Measurements from ENCODE around the gene ATG5.
A peak's percentile ranks its signal among the peaks of the same experiment; 100 is the strongest.

ATG5 gene

GRCh38 chr6:106308985-106309384 lies 16.6 kb downstream of the ATG5 start:
- Histone ChIP-seq H3K27ac (ENCODE audit: low read depth, low read length) (no peak overlapping the region), H2BK120ac (ENCODE audit: insufficient read depth, low read length, poor library complexity) (no peak overlapping the region), H4K91ac (ENCODE audit: low read depth, low read length) (no peak overlapping the region), H2BK12ac (ENCODE audit: low read length) (no peak overlapping the region), H4K12ac (ENCODE audit: low read depth, low read length) (no peak overlapping the region), H3K4me1 (ENCODE audit: control insufficient read depth in 1 of 2, insufficient read depth in 2 of 2, low read length in 2 of 2) (peaks cover 1 to 2% of the 10 kb centered on the region in 2 experiments), H3K79me1 (ENCODE audit: low read length) (no peaks in the 10 kb centered on the region), H3K23ac (ENCODE audit: low read length) (no peak overlapping the region), H4K8ac (ENCODE audit: low read depth, low read length) (no peak overlapping the region), H3K18ac (ENCODE audit: low read length) (no peak overlapping the region), H3K4me2 (ENCODE audit: low read length) (no peak overlapping the region), H3K14ac (ENCODE audit: low read length) (no peak overlapping the region), H3K9ac (ENCODE audit: low read length) (no peak overlapping the region), H3K9me3 (ENCODE audit: insufficient read depth, low read depth, low read length) (no peaks in the 10 kb centered on the region), H2AFZ (ENCODE audit: insufficient read depth, low read length, poor library complexity) (no peak overlapping the region), H3K4me3 (ENCODE audit: low read depth, low read length) (no peak overlapping the region), H2BK5ac (ENCODE audit: low read depth, low read length, poor library complexity) (no peak overlapping the region), H3K4ac (ENCODE audit: low read depth, low read length) (no peak overlapping the region), H2AK5ac (ENCODE audit: low read length) (no peak overlapping the region), H3K36me3 (ENCODE audit: control insufficient read depth in 1 of 2, insufficient read depth in 2 of 2, low read length in 2 of 2) (no peaks in the 10 kb centered on the region), H3K27me3 (ENCODE audit: insufficient read depth, low read length) (no peaks in the 10 kb centered on the region), H3K79me2 (ENCODE audit: control insufficient read depth, insufficient read depth, low read length, poor library complexity) (no peaks in the 10 kb centered on the region)
- no peak for DNase-seq
- WGBS (ENCODE audit: extremely low coverage, insufficient coverage, insufficient read length), result no CpG with 5 or more reads among the region's 2 CpGs

GRCh38 chr6:106305740-106306139 lies 19.8 kb downstream of the ATG5 start:
- no peak overlapping the region for H2AFZ ChIP-seq (ENCODE audit: insufficient read depth, low read length, poor library complexity)
- H3K9me3 ChIP-seq (ENCODE audit: insufficient read depth, low read depth, low read length), result no peaks in the 10 kb centered on the region
- no peaks in the 10 kb centered on the region for H3K4me1 ChIP-seq (ENCODE audit: control insufficient read depth in 1 of 2, insufficient read depth in 2 of 2, low read length in 2 of 2)
- H3K4ac ChIP-seq (ENCODE audit: low read depth, low read length), result no peak overlapping the region
- H2BK12ac ChIP-seq (ENCODE audit: low read length), result no peak overlapping the region
- no peak overlapping the region for H3K4me2 ChIP-seq (ENCODE audit: low read length)
- no peak overlapping the region for H2AK5ac ChIP-seq (ENCODE audit: low read length)
- no peaks in the 10 kb centered on the region for H3K27me3 ChIP-seq (ENCODE audit: insufficient read depth, low read length)
- no CpG with 5 or more reads among the region's 2 CpGs for WGBS (ENCODE audit: extremely low coverage, insufficient coverage, insufficient read length)
- no peak overlapping the region for H3K27ac ChIP-seq (ENCODE audit: low read depth, low read length)
- H4K12ac ChIP-seq (ENCODE audit: low read depth, low read length), result no peak overlapping the region
- H3K14ac ChIP-seq (ENCODE audit: low read length), result no peak overlapping the region
- no peaks in the 10 kb centered on the region for H3K79me1 ChIP-seq (ENCODE audit: low read length)
- H3K9ac ChIP-seq (ENCODE audit: low read length), result no peak overlapping the region
- no peak overlapping the region for H4K8ac ChIP-seq (ENCODE audit: low read depth, low read length)
- no peak overlapping the region for H4K91ac ChIP-seq (ENCODE audit: low read depth, low read length)
- DNase-seq, result no peak
- H3K36me3 ChIP-seq (ENCODE audit: control insufficient read depth in 1 of 2, insufficient read depth in 2 of 2, low read length in 2 of 2), result no peaks in the 10 kb centered on the region
- H3K4me3 ChIP-seq (ENCODE audit: low read depth, low read length), result no peak overlapping the region
- H2BK5ac ChIP-seq (ENCODE audit: low read depth, low read length, poor library complexity), result no peak overlapping the region
- no peak overlapping the region for H3K18ac ChIP-seq (ENCODE audit: low read length)
- H3K79me2 ChIP-seq (ENCODE audit: control insufficient read depth, insufficient read depth, low read length, poor library complexity), result no peaks in the 10 kb centered on the region
- H3K23ac ChIP-seq (ENCODE audit: low read length), result no peak overlapping the region
- no peak overlapping the region for H2BK120ac ChIP-seq (ENCODE audit: insufficient read depth, low read length, poor library complexity)

DNA sequence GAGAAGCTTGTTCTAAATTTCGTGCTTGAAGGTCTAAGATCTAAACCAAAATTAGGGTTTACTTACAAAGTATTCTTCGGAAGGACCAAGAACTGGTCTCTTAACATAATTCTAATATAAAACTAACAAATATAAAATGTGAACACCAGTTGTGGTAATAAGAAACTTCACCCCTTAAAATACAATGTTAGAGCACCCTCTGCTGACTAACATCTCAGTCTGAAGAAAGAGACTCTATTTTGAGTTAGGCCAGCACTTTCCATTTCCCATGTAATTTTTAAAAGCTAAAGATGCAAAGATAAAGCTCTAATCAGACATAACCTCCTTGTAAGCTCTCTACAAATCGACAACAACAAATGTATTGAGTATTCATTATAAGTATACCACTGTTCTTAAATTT lies 24.6 kb downstream of the ATG5 start:
- H3K4me1 ChIP-seq (ENCODE audit: control insufficient read depth in 1 of 2, insufficient read depth in 2 of 2, low read length in 2 of 2), result no peaks in the 10 kb centered on the region
- no peak overlapping the region for H3K4me3 ChIP-seq (ENCODE audit: low read depth, low read length)
- no peak overlapping the region for H3K4ac ChIP-seq (ENCODE audit: low read depth, low read length)
- no peak overlapping the region for H2BK5ac ChIP-seq (ENCODE audit: low read depth, low read length, poor library complexity)
- peak in 1 of 2 donors; percentile 44 for DNase-seq
- H3K27me3 ChIP-seq (ENCODE audit: insufficient read depth, low read length), result no peaks in the 10 kb centered on the region
- H3K36me3 ChIP-seq (ENCODE audit: control insufficient read depth in 1 of 2, insufficient read depth in 2 of 2, low read length in 2 of 2), result no peaks in the 10 kb centered on the region
- H2BK12ac ChIP-seq (ENCODE audit: low read length), result no peak overlapping the region
- no CpG with 5 or more reads among the region's 3 CpGs for WGBS (ENCODE audit: extremely low coverage, insufficient coverage, insufficient read length)
- H3K18ac ChIP-seq (ENCODE audit: low read length), result no peak overlapping the region
- no peak overlapping the region for H3K14ac ChIP-seq (ENCODE audit: low read length)
- H3K23ac ChIP-seq (ENCODE audit: low read length), result no peak overlapping the region
- no peak overlapping the region for H4K91ac ChIP-seq (ENCODE audit: low read depth, low read length)
- H3K4me2 ChIP-seq (ENCODE audit: low read length), result no peak overlapping the region
- no peaks in the 10 kb centered on the region for H3K79me1 ChIP-seq (ENCODE audit: low read length)
- no peak overlapping the region for H2AFZ ChIP-seq (ENCODE audit: insufficient read depth, low read length, poor library complexity)
- H4K8ac ChIP-seq (ENCODE audit: low read depth, low read length), result no peak overlapping the region
- no peak overlapping the region for H2BK120ac ChIP-seq (ENCODE audit: insufficient read depth, low read length, poor library complexity)
- no peaks in the 10 kb centered on the region for H3K9me3 ChIP-seq (ENCODE audit: insufficient read depth, low read depth, low read length)
- no peaks in the 10 kb centered on the region for H3K79me2 ChIP-seq (ENCODE audit: control insufficient read depth, insufficient read depth, low read length, poor library complexity)
- H2AK5ac ChIP-seq (ENCODE audit: low read length), result no peak overlapping the region
- no peak overlapping the region for H3K27ac ChIP-seq (ENCODE audit: low read depth, low read length)
- no peak overlapping the region for H4K12ac ChIP-seq (ENCODE audit: low read depth, low read length)
- H3K9ac ChIP-seq (ENCODE audit: low read length), result no peak overlapping the region

- Histone ChIP-seq H3K18ac (ENCODE audit: low read length) (no peak overlapping the region), H3K79me2 (ENCODE audit: control insufficient read depth, insufficient read depth, low read length, poor library complexity) (no peaks in the 10 kb centered on the region), H3K27ac (ENCODE audit: low read depth, low read length) (no peak overlapping the region), H3K9ac (ENCODE audit: low read length) (no peak overlapping the region), H3K4ac (ENCODE audit: low read depth, low read length) (no peak overlapping the region), H3K14ac (ENCODE audit: low read length) (no peak overlapping the region), H3K27me3 (ENCODE audit: insufficient read depth, low read length) (no peaks in the 10 kb centered on the region), H2BK5ac (ENCODE audit: low read depth, low read length, poor library complexity) (no peak overlapping the region), H4K12ac (ENCODE audit: low read depth, low read length) (no peak overlapping the region), H2AK5ac (ENCODE audit: low read length) (no peak overlapping the region), H3K79me1 (ENCODE audit: low read length) (no peaks in the 10 kb centered on the region), H3K4me3 (ENCODE audit: low read depth, low read length) (no peak overlapping the region), H2AFZ (ENCODE audit: insufficient read depth, low read length, poor library complexity) (no peak overlapping the region), H3K4me2 (ENCODE audit: low read length) (no peak overlapping the region), H3K9me3 (ENCODE audit: insufficient read depth, low read depth, low read length) (no peaks in the 10 kb centered on the region), H4K91ac (ENCODE audit: low read depth, low read length) (no peak overlapping the region), H3K23ac (ENCODE audit: low read length) (no peak overlapping the region), H2BK120ac (ENCODE audit: insufficient read depth, low read length, poor library complexity) (no peak overlapping the region), H4K8ac (ENCODE audit: low read depth, low read length) (no peak overlapping the region), H2BK12ac (ENCODE audit: low read length) (no peak overlapping the region), H3K4me1 (ENCODE audit: control insufficient read depth in 1 of 2, insufficient read depth in 2 of 2, low read length in 2 of 2) (no peaks in the 10 kb centered on the region), H3K36me3 (ENCODE audit: control insufficient read depth in 1 of 2, insufficient read depth in 2 of 2, low read length in 2 of 2) (no peaks in the 10 kb centered on the region)
- no peak for DNase-seq
- WGBS (ENCODE audit: extremely low coverage, insufficient coverage, insufficient read length), result no CpG with 5 or more reads among the region's 4 CpGs
Measured at GRCh38 chr6:106300020-106300780, 25.4 kb downstream of the ATG5 start.

All from trophoblast cell (in vitro differentiated cells and primary cell).